GM23338 (cell line): ENCODE measurements around the gene AKAP10. TPM values are rescaled to one million over a fixed set of nuclear protein-coding genes. Genes with fewer than 3 reads are reported as not detected.

Source experiments
- ATAC-seq: fragments of 200-7000 bp; cut with Tn5 transposase; 3 replicates; pipeline ENCODE4 v1.9.1; 2020
- DNase-seq: peaks from one replicate; pipeline ENCODE4 v3.0.0-alpha.2; 2015; ENCODE audit warnings: low spot score
- H2AFZ ChIP-seq: fragments of 200-600 bp; sonication (generic); 2 replicates; pipeline ENCODE4 v1.8.0; 2016; ENCODE audit warnings: antibody characterized with exemption, mild to moderate bottlenecking, moderate library complexity
- H3F3A ChIP-seq: fragments of 200-600 bp; sonication (generic); replicated peaks from 2 replicates; pipeline ENCODE4 v1.8.0; 2017; ENCODE audit warnings: antibody characterized with exemption, mixed run types, low read depth
- H3K27ac ChIP-seq: fragments of 200-600 bp; sonication (generic); 2 replicates; pipeline ENCODE4 v1.6.1; 2016; ENCODE audit warnings: low read depth
- H3K27me3 ChIP-seq: fragments of 200-600 bp; sonication (generic); 2 replicates; pipeline ENCODE4 v1.8.0; 2016; ENCODE audit warnings: mild to moderate bottlenecking, mixed run types, moderate library complexity; ENCODE audit not compliant: insufficient read depth
- H3K36me3 ChIP-seq: fragments of 200-600 bp; sonication (generic); 2 replicates; pipeline ENCODE4 v1.8.0; 2016; ENCODE audit warnings: mild to moderate bottlenecking; ENCODE audit not compliant: insufficient read depth
- H3K4me1 ChIP-seq: fragments of 200-600 bp; sonication (generic); 2 replicates; pipeline ENCODE4 v1.8.0; 2016; ENCODE audit warnings: mild to moderate bottlenecking, moderate library complexity; ENCODE audit not compliant: insufficient read depth
- H3K4me2 ChIP-seq: fragments of 200-600 bp; sonication (generic); 2 replicates; pipeline ENCODE4 v1.7.1; 2017; ENCODE audit warnings: mixed run types
- H3K4me3 ChIP-seq: fragments of 200-600 bp; sonication (generic); 2 replicates; pipeline ENCODE4 v1.6.1; 2016; ENCODE audit warnings: mixed run types
- H3K79me2 ChIP-seq: fragments of 200-600 bp; sonication (generic); replicated peaks from 2 replicates; pipeline ENCODE4 v1.8.0; 2017; ENCODE audit warnings: mild to moderate bottlenecking; ENCODE audit not compliant: insufficient read depth
- H3K9me2 ChIP-seq: fragments of 200-600 bp; sonication (generic); 2 replicates; pipeline ENCODE4 v1.8.0; 2017; ENCODE audit not compliant: insufficient read depth
- H4K20me1 ChIP-seq: fragments of 200-600 bp; sonication (generic); replicated peaks from 2 replicates; pipeline ENCODE4 v1.8.0; 2017; ENCODE audit warnings: mild to moderate bottlenecking; ENCODE audit not compliant: insufficient read depth
- H3K27ac Mint-ChIP-seq: 2 replicates; pipeline ENCODE4 v1.8.0; 2020; ENCODE audit warnings: inconsistent platforms, mild to moderate bottlenecking, moderate library complexity, mixed read lengths
- H3K27me3 Mint-ChIP-seq: 3 replicates; pipeline ENCODE4 v1.8.0; 2022; ENCODE audit warnings: low read depth, mild to moderate bottlenecking, moderate library complexity, mixed read lengths, inconsistent platforms; ENCODE audit not compliant: insufficient read depth, poor library complexity
- H3K36me3 Mint-ChIP-seq: 3 replicates; pipeline ENCODE4 v1.8.0; 2021; ENCODE audit warnings: low read depth, mild to moderate bottlenecking, inconsistent platforms, moderate library complexity, mixed read lengths
- H3K4me1 Mint-ChIP-seq: 3 replicates; pipeline ENCODE4 v1.8.0; 2020; ENCODE audit warnings: mild to moderate bottlenecking, inconsistent platforms, mixed read lengths
- H3K4me3 Mint-ChIP-seq: 3 replicates; pipeline ENCODE4 v1.8.0; 2021; ENCODE audit warnings: moderate library complexity, mild to moderate bottlenecking, inconsistent platforms, mixed read lengths
- H3K9me3 Mint-ChIP-seq: 3 replicates; pipeline ENCODE4 v1.8.0; 2020; ENCODE audit warnings: moderate library complexity, mild to moderate bottlenecking, inconsistent platforms, mixed read lengths
- CREB1 ChIP-seq: fragments of 250-450 bp; sonication (Bioruptor Pico); IDR thresholded peaks from 2 replicates; pipeline ENCODE4 v1.5.0; 2020; ENCODE audit warnings: low read depth, mild to moderate bottlenecking, moderate library complexity
- CTCF ChIP-seq, 2 experiments: fragments of 200-600 bp in 1 of 2; sonication (generic) in 1 of 2; conservative IDR thresholded peaks; 2 replicates each; pipeline versions ENCODE4 v1.5.1 to v1.6.1; 2016 to 2017; ENCODE audit warnings: antibody characterized with exemption in 2 of 2, low read depth in 2 of 2, mild to moderate bottlenecking in 2 of 2, moderate library complexity in 1 of 2
- ETS1 ChIP-seq: IDR thresholded peaks from 2 replicates; pipeline ENCODE4 v1.6.1; 2016; ENCODE audit warnings: antibody characterized with exemption
- EZH2 ChIP-seq: fragments of 200-600 bp; sonication (generic); IDR thresholded peaks from one replicate; pipeline ENCODE4 v1.8.0; 2017; ENCODE audit warnings: antibody characterized with exemption, mild to moderate bottlenecking, low read depth; ENCODE audit not compliant: unreplicated experiment
- EZH2phosphoT487 ChIP-seq: fragments of 200-600 bp; sonication (generic); IDR thresholded peaks from one replicate; pipeline ENCODE4 v1.8.1; 2018; ENCODE audit warnings: antibody characterized with exemption; ENCODE audit not compliant: unreplicated experiment
- JUNB ChIP-seq: IDR thresholded peaks from one replicate; pipeline ENCODE4 v1.6.1; 2016; ENCODE audit warnings: antibody characterized with exemption; ENCODE audit not compliant: unreplicated experiment
- NANOG ChIP-seq: IDR thresholded peaks from 2 replicates; pipeline ENCODE4 v1.6.1; 2016; ENCODE audit warnings: antibody characterized with exemption, borderline replicate concordance
- POLR2AphosphoS5 ChIP-seq: IDR thresholded peaks from 2 replicates; pipeline ENCODE4 v1.6.1; 2016; ENCODE audit warnings: antibody characterized with exemption, low read depth
- REST ChIP-seq: IDR thresholded peaks from one replicate; pipeline ENCODE4 v1.6.1; 2018; ENCODE audit warnings: antibody characterized with exemption; ENCODE audit not compliant: unreplicated experiment
- STAT1 ChIP-seq: IDR thresholded peaks from one replicate; pipeline ENCODE4 v1.6.1; 2016; ENCODE audit warnings: antibody characterized with exemption; ENCODE audit not compliant: unreplicated experiment
- ZNF114 ChIP-seq: fragments of 250-450 bp; sonication (Bioruptor Pico); IDR thresholded peaks from 2 replicates; pipeline ENCODE4 v1.5.0; 2020; ENCODE audit warnings: mild to moderate bottlenecking, moderate library complexity
- ZNF331 ChIP-seq: fragments of 250-450 bp; sonication (Bioruptor Pico); IDR thresholded peaks from 2 replicates; pipeline ENCODE4 v1.5.0; 2020; ENCODE audit warnings: low read depth, mild to moderate bottlenecking, moderate library complexity
- ZNF462 ChIP-seq: fragments of 250-450 bp; sonication (Bioruptor Pico); IDR thresholded peaks from 2 replicates; pipeline ENCODE4 v1.5.0; 2020; ENCODE audit warnings: mild to moderate bottlenecking, moderate library complexity
- polyA plus RNA-seq: library from polyadenylated mRNA; unstranded; fragments of >200 nt; fragmentation: Nextera tagmentation; extraction: Ambion mirVana; gene quantifications from 2 replicates; pipeline ENCODE4 v1.2.1, GENCODE V29; 2016
- total RNA-seq: library from RNA; depleted of rRNA; stranded (reverse); fragments of >200 nt; shearing (Covaris generic); gene quantifications from 2 replicates; pipeline ENCODE4 v1.2.3, GENCODE V29; 2014

AKAP10 gene
- total and polyA plus RNA-seq, 2 experiments from 2014 or later, result 16.7 to 25.9 TPM

GRCh38 chr17:19915245-19915978, 62.2 kb downstream of the AKAP10 start:
- DNase-seq (no peak), ATAC-seq (no peak)
- no peak overlapping the region for H3K4me3 ChIP-seq
- 0 out of 2 replicates have a peak, but pooled peaks cover 2% of the 10 kb centered on the region for H3K79me2 ChIP-seq
- Mint-ChIP-seq H3K27ac (no peak overlapping the region), H3K4me1 (peaks cover 10% of the 10 kb centered on the region), H3K27me3 (peaks cover 2% of the 10 kb centered on the region), H3K9me3 (no peaks in the 10 kb centered on the region), H3K4me3 (no peak overlapping the region), H3K36me3 (peaks cover 51% of the 10 kb centered on the region)
- no peaks in the 10 kb centered on the region for H3F3A ChIP-seq
- H3K4me2 ChIP-seq, result no peak overlapping the region
- H3K36me3 ChIP-seq, result peaks cover 17% of the 10 kb centered on the region
- no peaks in the 10 kb centered on the region for H3K9me2 ChIP-seq
- no peak overlapping the region for H2AFZ ChIP-seq
- H3K4me1 ChIP-seq, result peaks cover 6% of the 10 kb centered on the region
- no peaks in the 10 kb centered on the region for H3K27me3 ChIP-seq
- peaks cover 4% of the 10 kb centered on the region; the same call in 1 of the 2 replicates for H4K20me1 ChIP-seq
- no peak overlapping the region for H3K27ac ChIP-seq
- TF ChIP-seq JUNB (no peak), ZNF462 (CRISPR knock-in tag) (no peak), NANOG (no peak), STAT1 (no peak), EZH2 (no peak), POLR2AphosphoS5 (no peak), ZNF331 (CRISPR knock-in tag) (no peak), CTCF (conservative IDR thresholded peaks at IDR 0.05; ENCODE audit: low read depth in 2 of 2) (no peak), ZNF114 (CRISPR knock-in tag) (no peak), CREB1 (CRISPR knock-in tag) (no peak), ETS1 (no peak), REST (no peak), EZH2phosphoT487 (no peak)
